OCI-LY7 (cell line): Measurements from ENCODE around the gene RAPGEF6. TPM values are rescaled to one million over a fixed set of nuclear protein-coding genes. Genes with fewer than 3 reads are reported as not detected.

Source experiments
- BruUV-seq: library from RNA; stranded (reverse); fragments of 400-500 nt; replicated peaks from 2 replicates; lab custom pipeline; 2021; lab: Mats Ljungman, UMichigan
- CTCF ChIA-PET: fragments of 300-600 bp; sonication (Branson Sonifier 250); formaldehyde crosslinking; loops from one replicate; lab custom pipeline; 2022; ENCODE audit warnings: antibody characterized with exemption; ENCODE audit not compliant: unreplicated experiment; lab: Charles Lee
- POLR2A ChIA-PET: fragments of 300-600 bp; sonication (Branson Sonifier 250); formaldehyde crosslinking; loops from one replicate; lab custom pipeline; 2022; ENCODE audit warnings: antibody characterized with exemption; lab: Charles Lee
- DNase-seq: peaks from one replicate; pipeline ENCODE4 v3.0.0-alpha.2; 2015; ENCODE audit warnings: low spot score
- H2AFZ ChIP-seq: fragments of 200-600 bp; sonication (generic), shearing (Covaris generic); 2 replicates; pipeline ENCODE4 v1.6.1; 2014; ENCODE audit warnings: mild to moderate bottlenecking, antibody characterized with exemption, low read length, moderate library complexity
- H3K27ac ChIP-seq: fragments of 200-600 bp; sonication (generic); 2 replicates; pipeline ENCODE4 v1.5.1; 2014; ENCODE audit warnings: mixed run types, low read depth, mild to moderate bottlenecking, moderate library complexity, low read length, inconsistent platforms; ENCODE audit not compliant: poor library complexity, severe bottlenecking
- H3K36me3 ChIP-seq: fragments of 200-600 bp; sonication (generic); 2 replicates; pipeline ENCODE4 v1.6.1; 2014; ENCODE audit warnings: mild to moderate bottlenecking, antibody characterized with exemption, low read length, moderate library complexity, mixed read lengths; ENCODE audit not compliant: insufficient read depth
- H3K4me1 ChIP-seq: fragments of 200-600 bp; sonication (generic); 2 replicates; pipeline ENCODE4 v1.5.1; 2014; ENCODE audit warnings: mild to moderate bottlenecking, low read length; ENCODE audit not compliant: insufficient read depth, poor library complexity, severe bottlenecking
- H3K4me2 ChIP-seq: fragments of 200-600 bp; sonication (generic); 2 replicates; pipeline ENCODE4 v1.6.1; 2014; ENCODE audit warnings: mild to moderate bottlenecking, low read length
- H3K4me3 ChIP-seq: fragments of 200-600 bp; sonication (generic); 2 replicates; pipeline ENCODE4 v1.5.1; 2014; ENCODE audit warnings: mild to moderate bottlenecking, low read depth, low read length; ENCODE audit not compliant: poor library complexity, severe bottlenecking
- H3K79me2 ChIP-seq: fragments of 200-600 bp; sonication (generic); 2 replicates; pipeline ENCODE4 v1.6.1; 2016; ENCODE audit warnings: low read depth, mild to moderate bottlenecking, low read length, moderate library complexity, mixed read lengths; ENCODE audit not compliant: insufficient read depth
- H3K9me2 ChIP-seq: fragments of 200-600 bp; sonication (generic); 2 replicates; pipeline ENCODE4 v1.6.1; 2016; ENCODE audit warnings: mild to moderate bottlenecking, low read length, mixed read lengths; ENCODE audit not compliant: insufficient read depth
- H3K9me3 ChIP-seq: fragments of 200-600 bp; sonication (generic); 2 replicates; pipeline ENCODE4 v1.6.1; 2014; ENCODE audit warnings: mild to moderate bottlenecking, mixed run types, low read length, mixed read lengths
- H4K20me1 ChIP-seq: fragments of 200-600 bp; sonication (generic); 2 replicates; pipeline ENCODE4 v1.6.1; 2014; ENCODE audit warnings: mild to moderate bottlenecking, antibody characterized with exemption, low read length, moderate library complexity, mixed read lengths; ENCODE audit not compliant: insufficient read depth
- EZH2phosphoT487 ChIP-seq: fragments of 200-600 bp; sonication (generic); IDR thresholded peaks from 2 replicates; pipeline ENCODE4 v1.6.1; 2018; ENCODE audit warnings: low read depth, borderline replicate concordance, mild to moderate bottlenecking, mixed run types, antibody characterized with exemption, low read length, moderate library complexity, mixed read lengths
- intact Hi-C: fragments of 100-400 bp; cut with micrococcal nuclease; formaldehyde crosslinking; loops from one replicate; pipeline ENCODE4 v1.10.0; 2022; ENCODE audit not compliant: unreplicated experiment
- total RNA-seq, 2 experiments: library from RNA; depleted of rRNA in 1 of 2; stranded (reverse); fragments of >200 nt in 1 of 2; shearing (Covaris generic) in 1 of 2; gene quantifications; 2 replicates each; pipeline ENCODE4 v1.2.3, GENCODE V29; 2014 to 2022
- TF ChIP-seq, protein P1 (sequence below): fragments of 200-600 bp; sonication (generic); conservative IDR thresholded peaks from 2 replicates; pipeline ENCODE4 v1.5.1; 2014; ENCODE audit warnings: mild to moderate bottlenecking, antibody characterized with exemption, low read length, moderate library complexity, mixed read lengths

Gene RAPGEF6
- total RNA-seq, 2 experiments from 2014 or later, result 39.6 to 50.8 TPM

DNA sequence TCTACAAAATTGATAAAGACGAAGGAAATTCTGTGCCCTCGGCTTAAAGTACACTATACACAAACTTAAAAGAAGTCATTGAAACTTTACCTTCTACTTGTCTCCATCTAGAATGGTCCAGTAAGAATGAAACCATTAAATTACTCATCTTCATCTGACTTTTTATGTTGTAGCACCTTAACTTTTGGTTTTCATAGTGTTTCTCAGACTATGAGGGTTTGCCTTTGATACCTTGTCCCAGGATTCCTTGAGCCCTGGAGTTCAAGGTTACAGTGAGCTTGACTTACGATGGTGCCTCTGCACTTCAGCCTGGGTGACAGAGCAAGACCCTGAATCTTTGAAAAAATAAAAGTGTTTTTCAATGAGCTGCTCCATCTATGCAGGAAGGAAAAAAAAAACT is 239.0 kb downstream of the RAPGEF6 start:
- Histone ChIP-seq H3K9me2 (no peaks in the 10 kb centered on the region), H3K36me3 (peaks cover 99% of the 10 kb centered on the region), H4K20me1 (no peaks in the 10 kb centered on the region), H3K4me3 (no peak overlapping the region), H3K4me1 (no peaks in the 10 kb centered on the region), H3K27ac (no peak overlapping the region), H3K9me3 (no peaks in the 10 kb centered on the region), H3K4me2 (no peak overlapping the region), H2AFZ (no peak overlapping the region), H3K79me2 (no peaks in the 10 kb centered on the region)
- no peak for TF ChIP-seq EZH2phosphoT487
- TF ChIP-seq, protein P1, sequence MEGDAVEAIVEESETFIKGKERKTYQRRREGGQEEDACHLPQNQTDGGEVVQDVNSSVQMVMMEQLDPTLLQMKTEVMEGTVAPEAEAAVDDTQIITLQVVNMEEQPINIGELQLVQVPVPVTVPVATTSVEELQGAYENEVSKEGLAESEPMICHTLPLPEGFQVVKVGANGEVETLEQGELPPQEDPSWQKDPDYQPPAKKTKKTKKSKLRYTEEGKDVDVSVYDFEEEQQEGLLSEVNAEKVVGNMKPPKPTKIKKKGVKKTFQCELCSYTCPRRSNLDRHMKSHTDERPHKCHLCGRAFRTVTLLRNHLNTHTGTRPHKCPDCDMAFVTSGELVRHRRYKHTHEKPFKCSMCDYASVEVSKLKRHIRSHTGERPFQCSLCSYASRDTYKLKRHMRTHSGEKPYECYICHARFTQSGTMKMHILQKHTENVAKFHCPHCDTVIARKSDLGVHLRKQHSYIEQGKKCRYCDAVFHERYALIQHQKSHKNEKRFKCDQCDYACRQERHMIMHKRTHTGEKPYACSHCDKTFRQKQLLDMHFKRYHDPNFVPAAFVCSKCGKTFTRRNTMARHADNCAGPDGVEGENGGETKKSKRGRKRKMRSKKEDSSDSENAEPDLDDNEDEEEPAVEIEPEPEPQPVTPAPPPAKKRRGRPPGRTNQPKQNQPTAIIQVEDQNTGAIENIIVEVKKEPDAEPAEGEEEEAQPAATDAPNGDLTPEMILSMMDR, result no peak
- POLR2A ChIA-PET, result interaction anchor here (1.1 kb wide), 1 partner anchor 180 kb away, joined by 3 read pairs; no protein-coding TSS in a partner anchor
- intact Hi-C loops, result no loop called here
- CTCF ChIA-PET, result no interaction called here
- no peak for DNase-seq
- no TSS peak for BruUV-seq

DNA sequence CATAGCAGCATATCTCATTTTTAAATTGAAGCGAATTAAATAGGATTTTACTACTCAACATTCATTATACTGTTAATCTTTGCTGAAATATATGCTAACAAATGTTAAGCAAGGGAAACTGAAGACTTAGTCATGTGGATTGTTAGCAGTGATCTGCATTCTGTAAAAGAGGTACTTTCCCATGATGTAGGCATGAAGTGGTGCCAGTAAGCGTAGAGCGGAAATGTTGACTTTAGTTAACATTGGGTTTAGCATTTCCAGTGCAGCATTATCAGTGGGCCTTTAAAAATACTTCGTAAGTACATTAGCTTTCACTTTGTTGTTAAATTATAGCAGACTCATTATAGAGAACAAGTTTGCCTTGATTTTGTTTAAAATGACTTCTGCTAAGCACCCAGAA is 240.9 kb downstream of the RAPGEF6 start:
- ChIA-PET CTCF (no interaction called here), POLR2A (interaction anchor here (0.6 kb wide), 1 partner anchor 216 kb away, joined by 3 read pairs; no protein-coding TSS in a partner anchor)
- Histone ChIP-seq H3K4me3 (no peak overlapping the region), H3K4me1 (no peaks in the 10 kb centered on the region), H3K9me2 (no peaks in the 10 kb centered on the region), H4K20me1 (no peaks in the 10 kb centered on the region), H3K9me3 (no peaks in the 10 kb centered on the region), H3K36me3 (peaks cover 99% of the 10 kb centered on the region), H3K79me2 (no peaks in the 10 kb centered on the region), H3K4me2 (no peak overlapping the region), H3K27ac (no peak overlapping the region), H2AFZ (no peak overlapping the region)
- TSS peak; percentile 39 for BruUV-seq
- TF ChIP-seq, protein P1, result no peak
- no peak for TF ChIP-seq EZH2phosphoT487
- DNase-seq, result no peak
- intact Hi-C loops, result no loop called here

DNA sequence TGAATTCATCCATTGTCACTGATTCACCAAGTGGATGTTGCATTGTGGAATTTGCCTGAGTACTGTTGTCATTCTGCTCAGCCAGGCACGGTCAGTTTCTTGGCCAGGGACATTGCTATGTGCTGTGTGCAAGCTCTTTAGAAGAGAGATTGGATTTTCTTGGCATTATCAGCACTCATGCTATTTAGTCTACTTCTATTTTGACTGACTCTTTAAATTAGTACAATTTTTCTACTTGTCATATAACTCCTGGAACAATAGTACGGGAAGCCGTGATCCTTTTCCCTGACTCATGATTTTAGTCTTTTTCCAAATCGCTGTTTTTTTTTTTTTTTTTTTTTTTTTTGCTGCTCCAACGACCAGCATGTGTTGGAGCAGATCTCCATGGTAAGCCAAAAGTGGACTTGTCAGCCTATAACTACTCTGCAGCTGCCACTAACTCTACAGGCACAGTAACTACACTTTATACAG is 241.5 kb downstream of the RAPGEF6 start:
- TF ChIP-seq, protein P1, result no peak
- TF ChIP-seq EZH2phosphoT487, result no peak
- intact Hi-C loops, result no loop called here
- ChIA-PET CTCF (no interaction called here), POLR2A (interaction anchor here (0.7 kb wide), 1 partner anchor 35 kb away, joined by 4 read pairs; no protein-coding TSS in a partner anchor)
- no peak overlapping the region for H3K27ac ChIP-seq
- no peaks in the 10 kb centered on the region for H3K9me3 ChIP-seq
- H3K4me2 ChIP-seq, result no peak overlapping the region
- no peak overlapping the region for H2AFZ ChIP-seq
- no peaks in the 10 kb centered on the region for H3K9me2 ChIP-seq
- H4K20me1 ChIP-seq, result no peaks in the 10 kb centered on the region
- H3K4me3 ChIP-seq, result no peak overlapping the region
- DNase-seq, result no peak
- no TSS peak for BruUV-seq
- H3K4me1 ChIP-seq, result no peaks in the 10 kb centered on the region
- H3K36me3 ChIP-seq, result peaks cover 99% of the 10 kb centered on the region
- H3K79me2 ChIP-seq, result no peaks in the 10 kb centered on the region
